DND-41 (cell line): ENCODE measurements around the gene TLNRD1.

ENCODE experiments used
- EZH2 ChIP-seq: IDR thresholded peaks from 3 replicates; pipeline ENCODE4 v1.6.1; 2012; ENCODE audit warnings: borderline replicate concordance, low read depth, mild to moderate bottlenecking, moderate library complexity, low read length, inconsistent platforms; ENCODE audit not compliant: severe bottlenecking
- TF ChIP-seq, protein P1 (sequence below): IDR thresholded peaks from 2 replicates; pipeline ENCODE4 v1.5.1; 2012; ENCODE audit warnings: borderline replicate concordance, low read length, moderate library complexity, mild to moderate bottlenecking; ENCODE audit not compliant: poor library complexity, severe bottlenecking; ENCODE audit errors: extremely low read depth

DNA sequence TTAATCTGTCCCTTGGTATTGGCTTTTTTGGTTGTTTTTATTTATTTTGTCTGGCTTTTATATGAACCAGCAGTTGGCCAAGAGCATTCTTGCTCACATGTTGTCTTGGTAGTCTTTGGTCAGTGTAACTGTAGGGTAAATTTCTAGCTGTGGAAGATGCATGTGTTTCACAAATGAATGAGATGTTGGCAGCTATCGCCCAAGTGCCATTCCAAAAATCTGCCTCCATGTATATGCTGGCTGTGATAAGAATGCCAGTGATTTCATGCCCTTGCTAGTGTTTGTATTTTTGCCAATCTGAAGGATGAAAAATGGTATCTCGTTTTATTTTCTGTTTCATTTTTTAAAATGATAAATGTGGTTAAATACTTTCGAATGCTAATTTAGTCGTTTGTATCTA is 50.1 kb downstream of the TLNRD1 start:
- TF ChIP-seq, protein P1, sequence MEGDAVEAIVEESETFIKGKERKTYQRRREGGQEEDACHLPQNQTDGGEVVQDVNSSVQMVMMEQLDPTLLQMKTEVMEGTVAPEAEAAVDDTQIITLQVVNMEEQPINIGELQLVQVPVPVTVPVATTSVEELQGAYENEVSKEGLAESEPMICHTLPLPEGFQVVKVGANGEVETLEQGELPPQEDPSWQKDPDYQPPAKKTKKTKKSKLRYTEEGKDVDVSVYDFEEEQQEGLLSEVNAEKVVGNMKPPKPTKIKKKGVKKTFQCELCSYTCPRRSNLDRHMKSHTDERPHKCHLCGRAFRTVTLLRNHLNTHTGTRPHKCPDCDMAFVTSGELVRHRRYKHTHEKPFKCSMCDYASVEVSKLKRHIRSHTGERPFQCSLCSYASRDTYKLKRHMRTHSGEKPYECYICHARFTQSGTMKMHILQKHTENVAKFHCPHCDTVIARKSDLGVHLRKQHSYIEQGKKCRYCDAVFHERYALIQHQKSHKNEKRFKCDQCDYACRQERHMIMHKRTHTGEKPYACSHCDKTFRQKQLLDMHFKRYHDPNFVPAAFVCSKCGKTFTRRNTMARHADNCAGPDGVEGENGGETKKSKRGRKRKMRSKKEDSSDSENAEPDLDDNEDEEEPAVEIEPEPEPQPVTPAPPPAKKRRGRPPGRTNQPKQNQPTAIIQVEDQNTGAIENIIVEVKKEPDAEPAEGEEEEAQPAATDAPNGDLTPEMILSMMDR, result no peak
- no peak for TF ChIP-seq EZH2
